Ovary (tissue), 10 donors: ENCODE results near the gene GNB5. TPM values are rescaled to one million over a fixed set of nuclear protein-coding genes. Genes with fewer than 3 reads are reported as not detected.
"Not testable (repeated sequence)": the region's sequence is repeated elsewhere in the genome, so short reads cannot be mapped to it uniquely, and the experiment has no call there.

Source experiments
- DNase-seq, 5 donors: peaks; one replicate each; pipeline ENCODE4 v3.0.0-alpha.2; 2019 to 2020
- H3K27ac ChIP-seq, 2 donors: fragments of 200-600 bp; one replicate each; pipeline versions ENCODE4 v1.5.1 to v1.8.0; 2019 to 2022
- H3K27me3 ChIP-seq: fragments of 200-600 bp; one replicate; pipeline ENCODE4 v1.8.0; 2022
- H3K36me3 ChIP-seq: fragments of 200-600 bp; sonication (generic); one replicate; pipeline ENCODE4 v1.5.1; 2019
- H3K4me1 ChIP-seq: one replicate; pipeline ENCODE4 v1.8.1; 2013; ENCODE audit warnings: mild to moderate bottlenecking, moderate library complexity; ENCODE audit not compliant: insufficient read depth
- H3K4me3 ChIP-seq: fragments of 200-600 bp; sonication (generic); one replicate; pipeline ENCODE4 v1.5.1; 2017
- H3K9me3 ChIP-seq, 2 donors: fragments of 200-600 bp in 1 of 2; sonication (generic) in 1 of 2; one replicate each; pipeline versions ENCODE4 v1.5.1 to v1.8.1; 2013 to 2019; ENCODE audit warnings: mild to moderate bottlenecking in 1 of 2, moderate library complexity in 1 of 2
- EP300 ChIP-seq: sonication (generic); formaldehyde crosslinking; IDR thresholded peaks from one replicate; pipeline ENCODE4 v1.6.1; 2017; ENCODE audit warnings: antibody characterized with exemption
- POLR2A ChIP-seq: fragments of 450-650 bp; IDR thresholded peaks from one replicate; pipeline ENCODE4 v1.6.1; 2017; ENCODE audit warnings: antibody characterized with exemption, mild to moderate bottlenecking, moderate library complexity
- WGBS, 3 donors: extraction: QIAGEN DNeasy Blood & Tissue Kit in 1 of 3; methylation state at CpG; one replicate each; pipeline versions ENCODE4 v1.1.5 to v1.1.7; 2013 to 2017; 5-methylcytosine and 5-hydroxymethylcytosine counted together
- intact Hi-C, 4 donors: fragments of 100-400 bp; cut with DNase I; formaldehyde crosslinking; loops; one replicate each; pipeline versions ENCODE4 v1.11.0 to v1.15.1; 2022 to 2023
- long read RNA-seq, 3 donors: library from polyadenylated mRNA in 2 of 3; unstranded in 2 of 3; transcript quantifications; one replicate each; pipeline ENCODE4 v2.0.0 and lab custom pipeline, GENCODE V29; 2021 to 2026
- polyA plus RNA-seq, 2 donors: library from polyadenylated mRNA; stranded (reverse); fragments of 200-250 nt in 1 of 2; fragments of 350-450 nt in 1 of 2; fragmentation: Illumina TruSeq in 1 of 2; extraction: RNeasy Lipid Tissue Mini Kit (QIAGEN cat#74804) in 1 of 2; gene quantifications; one replicate each; pipeline ENCODE4 v1.2.3, GENCODE V29; 2013 to 2014
- total RNA-seq, 7 donors: library from RNA; depleted of rRNA in 2 of 7; stranded (reverse); fragments of >200 nt in 2 of 7; fragmentation: NEBNext Ultra II Directional in 3 of 7; extraction: Animal tissue kit (Norgen Biotek cat#: 25700) in 3 of 7; gene quantifications; one replicate each; pipeline versions ENCODE4 v1.1.0 to v1.2.4, GENCODE V29; 2016 to 2023
- TF ChIP-seq, protein P1 (sequence below), 3 donors: fragments of 450-650 bp in 2 of 3; fragments of 200-600 bp in 1 of 3; IDR thresholded peaks; one replicate each; pipeline versions ENCODE4 v1.5.1 to v1.8.0; 2016 to 2022; ENCODE audit warnings: antibody characterized with exemption in 3 of 3, mild to moderate bottlenecking in 1 of 3
- donor health status: DM: no; HTN: no; CAD: no; lungs with moderate emphysema.
- donor health status: DM: no; HTN: no; CAD: no.
- donor health status: Bipolar disorder and iron deficiency.
- donor health status: DM: yes; HTN: yes; CAD: no.
- donor health status: DM: no; HTN: no; CAD: no.
- donor health status: DM: yes; HTN: yes; CAD: no.

GNB5 gene
- 100 to 1,000 TPM in 1 of 7 donors, 10 to 100 TPM in 6; 63.3 to 101 (median 65.0) TPM for total RNA-seq
- polyA plus RNA-seq: 10 to 100 TPM; 49.2 to 50.1 TPM
- long read RNA-seq, donor 1, transcript GNB5-202 (11 exons, 1,735 nt): major isoform, 660 of 796 reads
- long read RNA-seq, donor 1, partial matches to known transcripts: 49 of 796 reads
- long read RNA-seq, donor 1, other reads (novel, unspliced or antisense): 87 of 796 reads
- long read RNA-seq, donor 2, transcript GNB5-202 (11 exons, 1,735 nt): major isoform, 13 of 13 reads
- long read RNA-seq, donor 2, partial matches to known transcripts: 0 of 13 reads
- long read RNA-seq, donor 2, other reads (novel, unspliced or antisense): 0 of 13 reads
- long read RNA-seq, donor 3, transcript GNB5-202 (11 exons, 1,735 nt): major isoform, 156 of 183 reads
- long read RNA-seq, donor 3, partial matches to known transcripts: 10 of 183 reads
- long read RNA-seq, donor 3, other reads (novel, unspliced or antisense): 16 of 183 reads

DNA sequence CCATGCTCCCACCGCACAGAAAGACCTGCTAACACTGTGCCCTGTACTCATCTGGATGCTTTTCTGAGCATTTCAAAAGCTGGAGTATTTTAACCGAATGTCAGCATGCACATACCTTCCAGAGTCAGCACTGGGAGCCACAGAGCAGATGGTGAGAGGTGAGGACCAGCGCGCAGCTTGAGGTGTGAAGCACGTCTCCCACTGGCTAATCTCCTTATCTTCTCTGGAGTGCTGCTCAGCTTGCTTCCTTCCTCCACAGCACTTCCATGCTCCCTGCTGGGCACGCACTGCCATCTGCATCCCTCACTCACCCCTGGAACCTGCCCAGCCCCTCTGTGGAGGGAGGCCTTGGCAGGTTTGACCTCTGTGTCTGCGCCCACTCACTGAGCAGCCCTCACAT lies at the start of gene GNB5:
Gene GNB5, minus strand, starts transcription at position 186 of the 400 bp plus-strand sequence. CDS start 6,716 bp downstream, outside the sequence.
- intact Hi-C loops: no loop called here
- Histone ChIP-seq H3K36me3 (no peaks in the 10 kb centered on the region), H3K27ac (no peak within 1 kb of the TSS), H3K27me3 (no peaks in the 10 kb centered on the region), H3K9me3 (no peaks in the 10 kb centered on the region), H3K4me3 (no peak within 1 kb of the TSS), H3K4me1 (peaks cover 5% of the 10 kb centered on the region)
- no peak for TF ChIP-seq POLR2A
- TF ChIP-seq, protein P1, sequence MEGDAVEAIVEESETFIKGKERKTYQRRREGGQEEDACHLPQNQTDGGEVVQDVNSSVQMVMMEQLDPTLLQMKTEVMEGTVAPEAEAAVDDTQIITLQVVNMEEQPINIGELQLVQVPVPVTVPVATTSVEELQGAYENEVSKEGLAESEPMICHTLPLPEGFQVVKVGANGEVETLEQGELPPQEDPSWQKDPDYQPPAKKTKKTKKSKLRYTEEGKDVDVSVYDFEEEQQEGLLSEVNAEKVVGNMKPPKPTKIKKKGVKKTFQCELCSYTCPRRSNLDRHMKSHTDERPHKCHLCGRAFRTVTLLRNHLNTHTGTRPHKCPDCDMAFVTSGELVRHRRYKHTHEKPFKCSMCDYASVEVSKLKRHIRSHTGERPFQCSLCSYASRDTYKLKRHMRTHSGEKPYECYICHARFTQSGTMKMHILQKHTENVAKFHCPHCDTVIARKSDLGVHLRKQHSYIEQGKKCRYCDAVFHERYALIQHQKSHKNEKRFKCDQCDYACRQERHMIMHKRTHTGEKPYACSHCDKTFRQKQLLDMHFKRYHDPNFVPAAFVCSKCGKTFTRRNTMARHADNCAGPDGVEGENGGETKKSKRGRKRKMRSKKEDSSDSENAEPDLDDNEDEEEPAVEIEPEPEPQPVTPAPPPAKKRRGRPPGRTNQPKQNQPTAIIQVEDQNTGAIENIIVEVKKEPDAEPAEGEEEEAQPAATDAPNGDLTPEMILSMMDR (IDR thresholded peaks at IDR 0.05): no peak
- TF ChIP-seq EP300: no peak
- 86 to 90% (median 87%) methylated on average over 7 of the region's 7 CpGs for WGBS, 3 donors
- DNase-seq: no peak

DNA sequence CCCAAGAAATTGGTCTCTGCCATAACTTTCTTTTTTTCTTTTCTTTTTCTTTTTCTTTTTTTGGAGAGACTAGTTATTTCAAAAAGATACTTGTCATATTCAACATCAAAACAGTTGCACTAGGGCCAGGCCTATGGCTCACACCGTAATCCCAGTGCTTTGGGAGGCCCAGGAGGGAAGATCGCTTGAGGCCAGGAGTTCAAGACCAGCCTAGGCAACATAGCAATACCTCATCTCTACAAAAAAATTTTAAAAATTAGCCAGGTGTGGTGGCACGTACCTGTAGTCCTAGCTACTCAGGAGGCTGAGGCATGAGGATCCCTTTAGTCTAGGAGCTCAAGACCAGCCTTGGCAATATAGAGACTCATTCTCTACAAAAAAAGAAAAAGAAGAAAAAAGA lies 49.0 kb upstream of the GNB5 start:
- Histone ChIP-seq H3K27me3 (no peaks in the 10 kb centered on the region), H3K27ac (no peak overlapping the region), H3K36me3 (no peaks in the 10 kb centered on the region), H3K4me1 (no peaks in the 10 kb centered on the region), H3K9me3 (no peaks in the 10 kb centered on the region), H3K4me3 (no peak overlapping the region)
- no peak for DNase-seq
- intact Hi-C loops: no loop called here
- TF ChIP-seq EP300 (no peak), POLR2A (no peak)
- TF ChIP-seq, protein P1 (IDR thresholded peaks at IDR 0.05): no peak
- 93 to 97% (median 96%) methylated on average over 3 of the region's 3 CpGs for WGBS, 3 donors

DNA sequence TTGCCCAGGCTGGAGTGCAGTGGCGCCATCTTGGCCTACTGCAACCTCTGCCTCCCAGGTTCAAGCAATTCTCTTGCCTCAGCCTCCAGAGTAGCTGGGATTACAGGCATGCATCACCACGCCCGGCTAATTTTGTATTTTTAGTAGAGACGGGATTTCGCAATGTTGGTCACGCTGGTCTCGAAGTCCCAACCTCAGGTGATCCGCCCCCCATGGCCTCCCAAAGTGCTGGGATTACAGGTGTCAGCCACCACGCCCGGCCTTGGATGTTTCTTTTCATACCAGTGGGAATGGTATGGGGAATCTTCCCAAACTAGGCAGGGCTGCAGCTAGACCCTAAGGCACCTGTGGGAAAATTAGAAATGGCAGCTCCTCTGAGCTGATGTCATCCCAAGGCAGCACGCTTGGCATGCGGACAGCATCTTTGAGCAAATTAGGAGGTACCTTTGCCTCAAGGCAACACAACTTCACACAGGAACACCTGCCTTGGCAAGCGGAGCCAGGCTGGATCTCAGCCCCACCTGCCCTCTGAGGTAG lies 47.9 kb upstream of the GNB5 start:
- H3K9me3 ChIP-seq, H3K27ac ChIP-seq, H3K36me3 ChIP-seq, H3K4me1 ChIP-seq, H3K27me3 ChIP-seq, DNase-seq, intact Hi-C loops, H3K4me3 ChIP-seq: not testable (repeated sequence)
- 95 to 97% (median 96%) methylated on average over 13 of the region's 13 CpGs for whole genome bisulfite sequencing, 3 donors

DNA sequence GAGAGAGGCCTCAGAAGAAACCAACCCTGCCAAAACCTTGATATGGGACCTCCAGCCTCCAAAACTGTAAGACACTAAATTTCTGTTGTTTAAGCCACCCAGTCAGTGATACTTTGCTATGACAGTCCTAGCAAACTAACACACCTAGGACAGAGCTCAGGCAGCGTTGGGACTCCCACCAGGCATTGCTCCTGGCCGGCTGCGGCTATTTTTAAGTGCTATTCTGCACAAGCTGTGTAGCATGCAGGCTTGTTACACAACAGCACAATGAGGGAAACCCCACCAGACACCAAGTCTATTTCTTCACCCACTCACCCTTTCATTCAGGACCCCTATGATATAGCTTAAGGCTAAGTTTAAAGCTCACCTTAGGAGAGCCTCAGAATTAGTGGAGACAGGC lies 47.0 kb upstream of the GNB5 start:
- H3K4me1 ChIP-seq: no peaks in the 10 kb centered on the region
- WGBS, 3 donors: 90 to 96% (median 95%) methylated on average over 3 of the region's 3 CpGs
- H3K27ac ChIP-seq: no peak overlapping the region
- intact Hi-C loops: no loop called here
- TF ChIP-seq, protein P1 (IDR thresholded peaks at IDR 0.05): no peak
- TF ChIP-seq EP300 (no peak), POLR2A (no peak)
- H3K27me3 ChIP-seq: no peaks in the 10 kb centered on the region
- H3K9me3 ChIP-seq: no peaks in the 10 kb centered on the region
- H3K4me3 ChIP-seq: no peak overlapping the region
- no peaks in the 10 kb centered on the region for H3K36me3 ChIP-seq
- no peak for DNase-seq

DNA sequence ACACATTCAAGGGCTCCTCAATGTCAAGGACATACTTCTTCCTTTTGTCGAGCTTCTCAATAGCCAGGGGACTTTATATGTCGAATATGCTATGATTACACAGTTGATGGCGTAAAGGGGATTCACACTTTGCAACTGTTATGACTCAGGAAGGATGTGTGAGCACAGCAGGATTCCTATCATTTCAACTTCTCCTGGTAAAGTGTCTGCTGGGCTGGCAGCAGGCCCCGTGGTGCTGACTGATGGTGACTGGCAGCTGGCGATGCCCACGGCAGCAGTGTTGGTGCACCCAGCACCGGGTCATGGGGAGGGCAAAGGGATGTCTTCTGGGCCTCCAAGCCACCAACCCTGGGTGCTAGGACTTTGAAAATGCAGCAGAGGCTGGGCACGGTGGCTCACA lies 44.8 kb upstream of the GNB5 start:
- DNase-seq: no peak
- 72 to 83% (median 81%) methylated on average over 8 of the region's 8 CpGs for WGBS, 3 donors
- Histone ChIP-seq H3K36me3 (no peaks in the 10 kb centered on the region), H3K27me3 (no peaks in the 10 kb centered on the region), H3K4me1 (no peaks in the 10 kb centered on the region), H3K27ac (no peak overlapping the region), H3K4me3 (no peak overlapping the region), H3K9me3 (no peaks in the 10 kb centered on the region)
- TF ChIP-seq, protein P1 (IDR thresholded peaks at IDR 0.05): no peak
- TF ChIP-seq POLR2A (no peak), EP300 (no peak)
- intact Hi-C loops: no loop called here
